Stimulated activated effector memory CD8-positive, alpha-beta T cell treated with anti-CD3 and anti-CD28 coated beads, Interleukin-12 subunit alpha, Interleukin-12 subunit beta, amount 100 ng/mL, for 72 hours (primary cell): ENCODE results near the gene PRICKLE4.
A peak's percentile ranks its signal among the peaks of the same experiment; 100 is the strongest.

Experiments
- ATAC-seq: fragments of 150-1000 bp; cut with Tn5 transposase; 2 replicates; pipeline ENCODE4 v1.10.0; 2021
- DNase-seq, 2 donors: peaks; one replicate each; pipeline ENCODE4 v3.0.0; 2021 to 2022; ENCODE audit warnings: low spot score in 2 of 2
- H3K27ac Mint-ChIP-seq: one replicate; pipeline ENCODE4 v1.8.0; 2022; ENCODE audit warnings: mild to moderate bottlenecking, mixed read lengths
- H3K36me3 Mint-ChIP-seq: one replicate; pipeline ENCODE4 v1.8.0; 2022; ENCODE audit warnings: mild to moderate bottlenecking, mixed read lengths
- H3K4me1 Mint-ChIP-seq: one replicate; pipeline ENCODE4 v1.8.0; 2022; ENCODE audit warnings: mixed read lengths
- H3K4me3 Mint-ChIP-seq: one replicate; pipeline ENCODE4 v1.8.0; 2022; ENCODE audit warnings: mild to moderate bottlenecking, mixed read lengths
- H3K9me3 Mint-ChIP-seq: one replicate; pipeline ENCODE4 v1.8.0; 2022; ENCODE audit warnings: mixed read lengths

Gene PRICKLE4, protein sequence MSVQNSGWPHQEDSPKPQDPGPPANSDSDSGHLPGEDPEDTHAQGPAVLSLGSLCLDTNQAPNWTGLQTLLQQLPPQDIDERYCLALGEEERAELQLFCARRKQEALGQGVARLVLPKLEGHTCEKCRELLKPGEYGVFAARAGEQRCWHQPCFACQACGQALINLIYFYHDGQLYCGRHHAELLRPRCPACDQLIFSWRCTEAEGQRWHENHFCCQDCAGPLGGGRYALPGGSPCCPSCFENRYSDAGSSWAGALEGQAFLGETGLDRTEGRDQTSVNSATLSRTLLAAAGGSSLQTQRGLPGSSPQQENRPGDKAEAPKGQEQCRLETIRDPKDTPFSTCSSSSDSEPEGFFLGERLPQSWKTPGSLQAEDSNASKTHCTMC

DNA sequence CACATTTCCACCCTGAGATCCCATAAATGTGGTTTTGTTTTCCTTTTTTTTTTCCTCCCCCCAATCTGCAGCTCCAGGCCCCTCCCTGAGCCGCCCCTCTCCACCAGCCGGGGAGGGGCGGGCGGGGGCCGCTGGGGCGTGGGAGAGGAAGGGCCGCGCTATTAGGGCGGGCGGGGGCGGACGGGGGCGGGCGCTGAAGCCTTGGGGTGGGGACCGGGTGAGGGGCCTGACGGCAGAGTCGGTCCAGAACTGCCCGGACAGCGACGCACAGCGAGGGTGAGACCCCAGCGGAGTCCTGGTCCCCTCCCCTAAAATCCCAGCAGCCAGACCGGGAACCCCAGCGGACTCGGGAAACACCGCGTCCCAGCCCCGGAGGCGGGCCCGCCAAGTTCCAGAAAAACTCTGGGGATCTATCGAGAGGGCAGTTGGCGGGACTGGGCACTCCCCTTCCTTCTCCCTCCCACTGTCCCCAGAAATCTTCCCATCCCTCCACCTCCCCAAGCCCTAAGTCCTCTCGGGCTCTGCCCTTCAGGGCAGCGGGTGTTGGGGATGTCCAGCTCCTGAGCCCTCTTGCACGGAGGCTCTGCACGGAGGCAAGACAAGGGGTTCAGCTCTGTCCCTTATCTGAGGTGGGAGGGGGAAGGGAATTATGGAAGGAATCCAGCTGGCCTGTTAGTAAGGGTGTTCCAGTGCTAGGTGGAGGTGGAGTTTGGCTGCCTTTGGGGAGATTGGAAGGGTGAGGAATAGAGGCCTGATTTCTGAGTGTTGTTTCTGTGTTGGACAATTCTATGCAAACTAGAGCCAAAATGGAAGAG, at the start of gene PRICKLE4:
PRICKLE4 (plus strand) TSS at position 232 of the 815 bp plus-strand sequence. CDS start 2,692 bp downstream, outside the sequence.
- H3K36me3 Mint-ChIP-seq: no peaks in the 10 kb centered on the region
- ATAC-seq: no peak
- peak within 1 kb of the TSS; percentile 86 for H3K4me3 Mint-ChIP-seq

DNA sequence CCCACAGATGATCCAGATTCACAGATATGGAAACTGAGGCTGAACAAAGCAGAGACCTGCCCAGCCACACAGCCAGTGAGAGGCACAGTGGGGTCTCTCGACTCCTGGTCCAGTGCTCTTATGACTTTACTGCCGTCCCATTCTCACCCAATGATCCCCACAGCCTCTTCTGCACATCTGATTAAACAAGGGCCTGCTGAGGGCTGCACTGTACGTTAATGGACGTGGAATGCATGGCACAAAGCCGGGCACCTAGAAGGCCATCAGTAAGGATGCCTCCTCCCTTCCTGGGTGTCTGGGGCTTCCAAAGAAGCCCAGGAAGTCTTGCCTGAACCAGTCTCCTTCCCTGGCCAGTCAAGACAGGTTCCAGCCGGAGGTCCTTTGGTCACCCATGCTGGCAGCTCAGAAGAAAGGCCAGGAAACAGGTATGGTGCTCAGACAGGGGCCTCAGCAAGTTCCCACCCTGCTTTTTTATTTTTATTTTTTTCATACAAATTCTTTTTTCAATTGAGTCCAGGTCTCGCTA, 49.0 kb upstream of the PRICKLE4 start:
- Mint-ChIP-seq H3K4me1 (peaks cover 66% of the 10 kb centered on the region), H3K4me3 (peak overlapping the region; percentile 51), H3K36me3 (peaks cover 13% of the 10 kb centered on the region), H3K27ac (no peak overlapping the region), H3K9me3 (no peaks in the 10 kb centered on the region)
- ATAC-seq (no peak), DNase-seq (no peak)

More for the DNA sequence above, at the start of gene PRICKLE4:
- Mint-ChIP-seq H3K27ac (peak within 1 kb of the TSS; percentile 83), H3K9me3 (no peaks in the 10 kb centered on the region), H3K4me1 (peaks cover 15% of the 10 kb centered on the region)
- DNase-seq: no peak

DNA sequence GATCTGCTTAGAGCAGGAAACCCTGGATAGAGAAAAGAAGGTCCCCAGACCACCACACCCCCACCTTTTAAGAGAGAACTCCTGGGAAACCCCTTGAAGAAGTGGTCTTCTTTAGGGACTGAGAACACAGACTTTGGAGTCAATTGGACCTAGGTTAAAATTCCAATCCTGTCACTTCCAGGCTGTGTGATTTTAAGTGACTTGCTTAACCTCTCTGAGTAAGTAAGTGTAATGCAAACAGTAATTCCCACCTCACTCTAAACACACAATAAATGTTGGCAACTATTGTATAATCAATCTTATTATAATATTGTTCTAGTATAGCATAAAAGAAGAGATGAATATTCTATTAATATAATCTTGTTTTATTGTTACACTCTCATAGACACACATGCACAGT, 48.4 kb upstream of the PRICKLE4 start:
- Mint-ChIP-seq H3K27ac (peak overlapping the region; percentile 21), H3K9me3 (no peaks in the 10 kb centered on the region), H3K4me3 (peak overlapping the region; percentile 51), H3K36me3 (peaks cover 8% of the 10 kb centered on the region), H3K4me1 (peaks cover 62% of the 10 kb centered on the region)
- no peak for ATAC-seq
- DNase-seq: no peak

DNA sequence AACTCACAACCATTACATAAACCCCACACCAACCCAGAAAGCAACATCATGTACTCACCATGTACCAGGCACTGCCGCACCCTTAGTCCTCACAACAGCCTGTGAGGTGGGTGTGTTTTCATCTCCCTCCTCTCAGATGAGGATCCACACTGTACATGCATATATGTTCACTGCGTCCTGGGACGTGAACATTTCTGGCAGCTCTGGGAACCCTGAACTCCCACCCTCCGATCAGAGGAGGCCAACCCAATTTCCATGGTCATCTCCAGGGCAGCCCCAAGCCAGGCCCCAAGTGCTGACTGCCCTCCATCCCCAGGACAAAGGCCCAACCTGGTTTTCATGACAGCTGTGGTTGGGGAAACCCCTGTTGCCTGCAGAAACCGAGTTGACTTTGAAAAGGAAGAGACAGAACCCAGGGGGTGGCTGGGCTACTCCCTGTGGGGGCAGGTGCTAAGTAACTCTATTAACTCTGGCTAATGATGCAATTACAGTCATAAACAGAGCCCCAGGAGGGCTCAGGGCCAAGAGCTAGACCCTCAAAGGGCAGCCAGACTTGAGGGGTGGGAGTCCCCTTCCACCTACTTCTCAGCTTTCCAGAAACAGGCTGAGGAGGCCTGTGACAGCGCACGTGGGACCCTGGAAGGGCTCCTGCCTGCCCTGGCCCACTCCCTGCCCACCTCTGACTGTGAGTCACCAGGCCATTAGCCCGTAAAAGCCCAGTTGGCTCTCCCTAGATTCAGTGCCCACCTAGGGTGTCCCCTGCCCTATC, 47.8 kb upstream of the PRICKLE4 start:
- peak; percentile 46 to 82 for DNase-seq

DNA sequence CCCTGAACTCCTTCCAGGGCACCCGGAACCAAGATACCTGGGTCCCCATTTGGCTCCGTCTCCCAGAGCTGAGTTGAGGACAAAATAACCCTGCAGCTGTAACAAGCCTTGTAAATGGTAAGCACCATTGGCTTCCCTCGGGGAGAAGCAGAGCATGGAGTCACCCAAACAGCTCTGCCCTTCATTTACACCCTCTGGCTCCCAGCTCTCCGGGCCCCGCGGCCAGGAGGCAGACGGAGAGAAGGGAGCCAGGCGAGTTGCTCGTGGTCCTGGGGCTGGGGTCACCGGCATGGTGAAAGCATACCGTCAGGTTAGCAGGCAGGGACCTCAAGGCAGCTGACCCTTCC, 47.2 kb upstream of the PRICKLE4 start:
- DNase-seq: no peak
- Mint-ChIP-seq H3K4me1 (peaks cover 50% of the 10 kb centered on the region), H3K4me3 (peak overlapping the region; percentile 51), H3K27ac (peak overlapping the region; percentile 21), H3K36me3 (peaks cover 7% of the 10 kb centered on the region), H3K9me3 (no peaks in the 10 kb centered on the region)
- no peak for ATAC-seq

More for the DNA sequence above, 47.8 kb upstream of the PRICKLE4 start:
- H3K4me1 Mint-ChIP-seq: peaks cover 56% of the 10 kb centered on the region
- ATAC-seq: peak; percentile 53
- peaks cover 7% of the 10 kb centered on the region for H3K36me3 Mint-ChIP-seq
- peak overlapping the region; percentile 51 for H3K4me3 Mint-ChIP-seq
- H3K27ac Mint-ChIP-seq: peak overlapping the region; percentile 21
- H3K9me3 Mint-ChIP-seq: no peaks in the 10 kb centered on the region

DNA sequence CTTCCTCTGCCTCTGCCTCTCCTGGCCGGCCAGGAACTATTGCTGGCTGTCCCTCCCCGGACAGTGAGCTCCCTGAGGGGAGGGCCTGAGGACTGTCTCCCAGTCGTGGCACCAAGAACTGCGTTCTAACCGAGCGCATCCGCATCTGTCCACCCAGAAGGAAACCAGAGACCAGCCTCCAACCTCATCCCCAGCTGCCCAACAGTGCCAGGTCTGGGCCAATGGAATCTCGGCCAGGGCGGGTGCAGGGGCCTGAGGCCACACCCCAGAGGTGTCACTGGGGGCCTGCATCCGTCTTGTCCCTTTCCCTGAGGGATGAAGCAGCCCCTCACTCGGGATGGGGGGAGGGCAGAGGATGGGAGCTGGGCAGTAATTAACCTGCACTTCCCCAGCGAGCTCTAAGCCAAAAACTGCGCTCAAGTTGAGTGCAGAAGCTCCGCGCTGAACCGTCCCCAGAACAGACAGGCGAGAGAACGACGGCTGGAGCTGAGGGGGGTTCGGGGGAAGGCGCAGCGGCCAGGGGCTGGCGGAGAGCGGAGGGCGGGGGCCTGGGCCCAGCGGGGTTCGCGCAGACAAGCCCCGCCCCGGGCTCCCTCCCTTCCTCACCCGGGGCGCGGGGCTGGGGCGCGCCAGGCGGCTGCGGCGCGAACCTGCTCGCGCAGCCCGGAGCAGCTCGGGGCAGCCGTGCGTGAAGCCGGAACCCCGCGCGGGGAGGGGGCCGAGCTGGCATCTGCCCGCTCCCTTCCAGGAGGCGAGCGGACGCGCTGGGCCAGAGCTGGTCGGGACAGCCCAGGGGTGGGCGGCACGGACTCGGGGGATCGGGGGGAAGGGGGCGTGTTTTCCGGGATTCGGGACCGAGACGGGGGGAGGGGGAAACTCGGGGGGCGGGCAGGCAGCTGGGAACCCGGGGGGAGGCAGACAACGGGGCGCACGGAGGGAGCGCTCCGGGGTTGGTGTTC, 46.6 kb upstream of the PRICKLE4 start:
- peaks cover 43% of the 10 kb centered on the region for H3K4me1 Mint-ChIP-seq
- ATAC-seq (peak; percentile 74), DNase-seq (peak; percentile 52 to 90)
- H3K4me3 Mint-ChIP-seq: peak overlapping the region; percentile 51
- peaks cover 7% of the 10 kb centered on the region for H3K36me3 Mint-ChIP-seq
- peak overlapping the region; percentile 21 for H3K27ac Mint-ChIP-seq
- no peaks in the 10 kb centered on the region for H3K9me3 Mint-ChIP-seq

DNA sequence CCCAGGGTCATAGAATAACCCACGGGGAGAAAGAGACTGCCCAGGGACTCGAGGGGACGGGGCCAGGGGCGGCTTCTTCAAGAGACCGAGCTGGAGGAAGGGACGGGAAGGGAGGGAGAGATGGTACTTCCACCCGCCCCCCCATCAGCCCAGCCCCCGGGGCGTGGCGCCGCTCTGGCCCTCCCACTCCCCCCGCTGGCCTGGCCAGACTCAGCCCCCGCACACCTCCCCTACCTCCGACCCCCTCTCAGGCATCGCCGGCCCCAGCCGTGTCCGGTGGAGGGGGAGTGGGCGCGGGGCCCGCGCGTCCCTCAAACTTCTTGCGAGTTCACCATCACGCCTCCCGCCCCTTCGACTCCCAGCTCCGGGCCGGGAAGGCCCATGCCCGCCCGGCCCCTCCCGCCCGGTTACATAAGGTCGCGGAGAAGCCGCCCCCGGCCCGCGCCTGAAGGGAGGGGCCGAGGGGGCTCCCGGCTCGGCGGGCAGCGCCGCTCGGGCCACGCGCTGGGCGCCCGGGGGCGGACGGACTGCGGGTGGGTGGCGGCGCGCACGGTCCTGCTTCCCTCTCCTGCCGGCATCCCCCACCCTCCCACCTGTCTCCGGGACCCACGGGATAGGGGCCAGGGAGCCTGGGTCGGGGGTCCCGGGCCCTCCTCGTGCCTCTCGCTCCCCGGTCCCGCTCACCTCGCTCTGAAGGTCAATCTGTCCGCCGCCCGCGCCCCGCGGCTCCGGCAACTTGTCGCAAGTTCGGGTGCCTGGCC, 45.7 kb upstream of the PRICKLE4 start:
- H3K9me3 Mint-ChIP-seq: no peaks in the 10 kb centered on the region
- peaks cover 36% of the 10 kb centered on the region for H3K4me1 Mint-ChIP-seq
- H3K27ac Mint-ChIP-seq: peak overlapping the region; percentile 23
- ATAC-seq (peak; percentile 62), DNase-seq (peak in 1 of 2 donors; percentile 60)
- peak overlapping the region; percentile 51 for H3K4me3 Mint-ChIP-seq
- peaks cover 7% of the 10 kb centered on the region for H3K36me3 Mint-ChIP-seq

DNA sequence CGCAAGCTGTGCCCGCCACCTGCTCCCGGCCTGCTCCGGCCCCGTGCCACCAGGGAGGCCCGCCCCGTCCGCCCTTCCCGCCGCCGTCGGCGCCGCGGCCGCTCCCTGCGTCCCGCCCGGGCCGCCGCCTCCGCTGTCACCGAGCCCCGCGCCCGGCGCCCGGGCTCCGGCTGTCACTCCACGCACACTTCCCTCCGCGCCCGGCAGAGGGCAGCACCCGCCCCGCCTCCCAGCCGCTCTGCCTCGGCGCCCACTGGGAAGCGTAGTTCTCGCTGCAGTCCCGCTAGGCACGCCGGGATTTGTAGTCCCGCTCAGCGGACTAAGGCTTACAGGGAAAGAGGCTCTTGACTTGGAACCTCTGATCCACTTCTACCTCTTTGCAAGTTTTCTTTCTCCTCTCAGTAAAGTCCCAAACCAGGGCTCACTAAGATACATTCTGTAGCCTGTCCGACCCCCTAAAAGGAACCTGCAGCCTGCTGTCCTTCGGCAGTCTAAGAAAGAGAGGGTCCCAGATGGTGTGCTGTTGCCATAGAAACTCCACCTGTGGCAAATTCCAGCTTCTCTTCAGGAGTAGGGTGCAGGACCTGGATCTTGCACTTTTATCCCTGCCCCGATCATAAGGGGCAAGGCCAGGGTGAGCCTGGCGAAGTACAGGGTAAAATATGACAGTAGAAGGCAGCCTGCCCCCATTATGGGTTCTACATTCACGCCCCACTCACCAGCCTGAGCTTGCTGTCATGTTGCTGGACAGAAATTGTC, 45.0 kb upstream of the PRICKLE4 start, which contains the start of gene TFEB:
TFEB (minus strand) TSS at position 182 of the 759 bp plus-strand sequence. CDS start 44,395 bp downstream, outside the sequence.
- Mint-ChIP-seq H3K9me3 (no peaks in the 10 kb centered on the region), H3K27ac (peak within 1 kb of the TSS; percentile 23), H3K36me3 (peaks cover 7% of the 10 kb centered on the region), H3K4me3 (peak within 1 kb of the TSS; percentile 51), H3K4me1 (peaks cover 29% of the 10 kb centered on the region)
- ATAC-seq (peak; percentile 77), DNase-seq (peak; percentile 97 to 98)

DNA sequence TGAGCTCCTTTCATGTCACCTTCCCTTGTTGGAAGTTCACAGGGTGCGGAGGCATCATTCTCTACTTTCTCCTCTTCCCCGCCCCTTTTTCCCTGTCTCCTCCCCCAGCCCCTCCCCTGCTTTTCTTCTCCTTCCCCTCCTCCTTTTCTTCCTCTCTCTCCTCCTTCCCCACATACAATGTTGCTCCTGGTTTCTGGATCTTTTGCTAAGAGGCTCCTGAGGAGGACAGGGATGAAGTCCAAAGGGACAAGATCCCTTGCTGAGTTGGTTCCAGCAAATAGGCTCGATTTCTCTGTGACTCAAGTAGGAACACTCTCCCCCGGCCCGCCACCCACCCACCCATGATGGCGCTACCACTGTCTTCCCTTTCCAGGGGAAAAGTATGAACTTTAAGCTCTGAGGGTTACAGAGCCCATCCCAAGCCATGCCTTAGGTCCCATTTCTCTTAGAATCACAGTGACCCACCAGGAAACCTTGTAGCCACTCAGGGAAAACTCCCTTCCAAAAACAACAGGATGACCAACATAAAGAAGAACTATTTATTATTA, 44.3 kb upstream of the PRICKLE4 start:
- no peak for DNase-seq
- no peak for ATAC-seq
- Mint-ChIP-seq H3K9me3 (no peaks in the 10 kb centered on the region), H3K4me1 (peaks cover 22% of the 10 kb centered on the region), H3K27ac (no peak overlapping the region), H3K36me3 (peaks cover 7% of the 10 kb centered on the region), H3K4me3 (peak overlapping the region; percentile 51)

DNA sequence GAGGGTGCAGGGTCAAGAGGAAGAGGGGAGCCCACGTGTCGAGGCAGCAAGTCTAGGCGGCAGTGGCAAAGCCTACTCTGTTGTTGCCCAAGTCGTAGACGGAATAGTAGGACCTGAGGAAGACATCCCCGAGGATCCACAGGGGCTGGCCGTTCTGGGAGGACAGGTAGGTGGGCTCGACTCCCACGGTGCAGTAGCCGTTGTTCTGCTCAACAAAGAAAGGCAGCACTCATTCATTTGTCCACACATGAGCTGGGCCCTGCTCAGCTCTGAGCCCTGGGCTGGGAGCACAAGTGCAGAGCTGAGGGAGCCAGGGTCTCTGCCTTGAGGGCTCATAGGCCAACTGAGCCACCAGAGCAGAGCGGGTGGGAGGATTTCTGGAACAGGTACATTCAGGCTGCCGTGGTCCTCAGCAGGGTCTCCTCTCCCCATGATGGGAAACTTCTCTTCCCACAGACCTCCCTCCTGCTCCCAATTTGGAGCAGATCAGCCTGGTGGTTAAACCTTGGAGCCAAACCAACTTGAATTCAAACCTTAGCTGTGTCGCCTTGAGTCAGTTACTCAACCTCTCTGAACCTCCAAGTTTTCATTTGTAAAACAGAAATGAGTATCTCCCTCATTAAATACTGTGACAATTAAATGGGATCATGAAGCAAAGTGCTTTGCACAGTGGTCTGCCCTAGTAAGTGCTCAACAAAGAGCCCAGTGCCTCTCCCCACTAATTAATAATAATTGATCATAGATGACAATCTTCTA, 43.6 kb upstream of the PRICKLE4 start:
- Mint-ChIP-seq H3K36me3 (peaks cover 7% of the 10 kb centered on the region), H3K4me3 (no peak overlapping the region), H3K9me3 (no peaks in the 10 kb centered on the region), H3K27ac (no peak overlapping the region), H3K4me1 (peaks cover 16% of the 10 kb centered on the region)
- ATAC-seq: no peak
- DNase-seq: no peak

DNA sequence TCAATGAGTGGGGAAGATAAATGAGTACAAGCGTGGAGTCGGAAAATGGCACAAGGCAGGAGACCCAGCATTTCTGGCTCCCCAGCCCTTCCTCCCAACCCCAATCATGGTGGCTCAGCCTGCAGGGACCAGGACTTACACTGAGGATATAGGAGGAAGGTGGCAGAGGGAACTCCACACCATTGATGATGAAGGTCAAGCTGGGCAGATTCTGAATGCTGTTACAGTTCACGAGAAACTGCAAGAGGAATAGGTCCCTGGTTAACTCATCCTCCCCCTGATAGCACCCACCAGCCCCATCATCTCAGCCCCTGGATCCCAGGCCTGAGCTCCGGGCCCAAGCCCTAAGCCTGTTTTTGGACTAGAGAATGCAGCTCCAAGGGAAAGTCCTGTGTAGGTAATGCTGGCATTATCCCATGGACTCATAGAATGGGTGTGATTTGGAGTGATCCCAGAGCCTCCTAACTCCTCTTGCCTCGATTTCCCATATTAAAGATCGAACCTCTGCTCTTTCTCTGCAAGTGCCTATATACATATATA, 42.9 kb upstream of the PRICKLE4 start:
- Mint-ChIP-seq H3K27ac (no peak overlapping the region), H3K36me3 (peaks cover 4% of the 10 kb centered on the region), H3K9me3 (no peaks in the 10 kb centered on the region), H3K4me1 (peaks cover 10% of the 10 kb centered on the region), H3K4me3 (no peak overlapping the region)
- DNase-seq (no peak), ATAC-seq (no peak)

DNA sequence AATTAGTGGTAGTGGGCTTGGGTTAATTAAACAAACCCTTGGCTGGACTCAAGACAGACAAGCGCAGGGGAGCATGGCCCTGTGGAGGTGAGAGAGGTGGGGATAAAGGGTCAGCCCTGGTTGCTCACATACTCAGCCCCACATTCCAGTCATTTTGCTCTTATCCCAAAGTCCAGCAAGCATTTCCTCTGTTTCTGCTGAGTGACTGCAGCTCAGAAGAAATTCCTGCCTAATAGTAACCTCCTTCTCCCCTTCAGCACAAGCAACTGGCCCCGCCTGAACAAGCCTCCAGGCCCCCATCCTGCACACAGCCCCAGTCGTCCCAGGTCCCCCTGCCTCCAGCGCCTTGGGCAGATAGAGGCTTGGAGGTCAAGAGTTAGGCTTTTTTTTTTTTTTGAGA, 41.5 kb upstream of the PRICKLE4 start:
- no peak overlapping the region for H3K4me3 Mint-ChIP-seq
- no peak for ATAC-seq
- H3K9me3 Mint-ChIP-seq: no peaks in the 10 kb centered on the region
- no peak for DNase-seq
- H3K4me1 Mint-ChIP-seq: no peaks in the 10 kb centered on the region
- no peaks in the 10 kb centered on the region for H3K36me3 Mint-ChIP-seq
- H3K27ac Mint-ChIP-seq: no peak overlapping the region
